Measurements from ENCODE around the gene BFAR. TPM values are rescaled to one million over a fixed set of nuclear protein-coding genes. Genes with fewer than 3 reads are reported as not detected.

The BFAR gene
- total and polyA plus RNA-seq, 4 donors: 48.4 to 74.2 (median 67.6) TPM

- no peak overlapping the region for H3K4me3 ChIP-seq
- TF ChIP-seq CTCF (IDR thresholded peaks at IDR 0.05; ENCODE audit: control extremely low read depth, extremely low read depth): no peak
- no peak overlapping the region for H3K9ac ChIP-seq (ENCODE audit: insufficient read depth in 1 of 2, low read length in 2 of 2)
- 76 to 92% methylated on average over 16 of the region's 16 CpGs for WGBS, 2 donors
- no peak for DNase-seq
- no peak for ATAC-seq (ENCODE audit: insufficient read depth, low FRiP score)
- peaks cover 0 to 3% (median 0%) of the 10 kb centered on the region in 5 donors for H3K4me1 ChIP-seq (ENCODE audit: control insufficient read depth in 5 of 5, insufficient read depth in 5 of 5, low read length in 5 of 5)
- H3K27me3 ChIP-seq (ENCODE audit: control insufficient read depth in 3 of 3, insufficient read depth in 3 of 3, low read length in 2 of 3): no peaks in the 10 kb centered on the region
- peaks cover 18 to 47% (median 24%) of the 10 kb centered on the region in 4 donors for H3K36me3 ChIP-seq (ENCODE audit: control insufficient read depth in 4 of 4, insufficient read depth in 4 of 4, low read length in 4 of 4)
- no peaks in the 10 kb centered on the region for H3K9me3 ChIP-seq (ENCODE audit: control insufficient read depth in 4 of 4, insufficient read depth in 3 of 4, low read length in 3 of 4)
- peak overlapping the region in 1 of 2 donors; percentile 78 for H3K27ac ChIP-seq (ENCODE audit: low read depth in 1 of 2, low read length in 1 of 2)
Observed at GRCh38 chr16:14667347-14668266, 34.9 kb downstream of the BFAR start.

GRCh38 chr16:14668556-14669223 lies 35.9 kb downstream of the BFAR start:
- no peak for TF ChIP-seq CTCF (IDR thresholded peaks at IDR 0.05; ENCODE audit: control extremely low read depth, extremely low read depth)
- no peak overlapping the region for H3K27ac ChIP-seq (ENCODE audit: low read depth in 1 of 2, low read length in 1 of 2)

GRCh38 chr16:14669776-14670175 lies 37.0 kb downstream of the BFAR start:
- H3K27me3 ChIP-seq (ENCODE audit: control insufficient read depth in 3 of 3, insufficient read depth in 3 of 3, low read length in 2 of 3): no peaks in the 10 kb centered on the region
- no peak overlapping the region for H3K4me3 ChIP-seq
- ATAC-seq (ENCODE audit: insufficient read depth, low FRiP score) (no peak), DNase-seq (peak in 1 of 3 donors; percentile 7)
- peaks cover 0 to 3% (median 0%) of the 10 kb centered on the region in 5 donors for H3K4me1 ChIP-seq (ENCODE audit: control insufficient read depth in 5 of 5, insufficient read depth in 5 of 5, low read length in 5 of 5)
- TF ChIP-seq CTCF (IDR thresholded peaks at IDR 0.05; ENCODE audit: control extremely low read depth, extremely low read depth): no peak
- H3K27ac ChIP-seq (ENCODE audit: low read depth in 1 of 2, low read length in 1 of 2): no peak overlapping the region
- peaks cover 15 to 34% (median 18%) of the 10 kb centered on the region in 4 donors for H3K36me3 ChIP-seq (ENCODE audit: control insufficient read depth in 4 of 4, insufficient read depth in 4 of 4, low read length in 4 of 4)
- H3K9me3 ChIP-seq (ENCODE audit: control insufficient read depth in 4 of 4, insufficient read depth in 3 of 4, low read length in 3 of 4): no peaks in the 10 kb centered on the region
- H3K9ac ChIP-seq (ENCODE audit: insufficient read depth in 1 of 2, low read length in 2 of 2): no peak overlapping the region
- WGBS, 2 donors: 84 to 97% methylated on average over 4 of the region's 4 CpGs

More at GRCh38 chr16:14668556-14669223, 35.9 kb downstream of the BFAR start:
- no peak overlapping the region for H3K4me3 ChIP-seq
- DNase-seq: peak in 1 of 3 donors; percentile 34
- WGBS, 2 donors: 86 to 92% methylated on average over 7 of the region's 7 CpGs
- no peaks in the 10 kb centered on the region for H3K9me3 ChIP-seq (ENCODE audit: control insufficient read depth in 4 of 4, insufficient read depth in 3 of 4, low read length in 3 of 4)
- H3K9ac ChIP-seq (ENCODE audit: insufficient read depth in 1 of 2, low read length in 2 of 2): no peak overlapping the region
- peaks cover 18 to 41% (median 23%) of the 10 kb centered on the region in 4 donors for H3K36me3 ChIP-seq (ENCODE audit: control insufficient read depth in 4 of 4, insufficient read depth in 4 of 4, low read length in 4 of 4)
- no peak for ATAC-seq (ENCODE audit: insufficient read depth, low FRiP score)
- H3K27me3 ChIP-seq (ENCODE audit: control insufficient read depth in 3 of 3, insufficient read depth in 3 of 3, low read length in 2 of 3): no peaks in the 10 kb centered on the region
- H3K4me1 ChIP-seq (ENCODE audit: control insufficient read depth in 5 of 5, insufficient read depth in 5 of 5, low read length in 5 of 5): peaks cover 0 to 3% (median 0%) of the 10 kb centered on the region in 5 donors
